ENCODE measurements around the gene INTU.

The INTU gene

GRCh38 chr4:127734976-127735375, 102.2 kb downstream of the INTU start:
- no peaks in the 10 kb centered on the region for H3K36me3 Mint-ChIP-seq (ENCODE audit: low read depth)
- no peaks in the 10 kb centered on the region for H3K27me3 Mint-ChIP-seq (ENCODE audit: low read depth)
- no peak overlapping the region for H3K4me3 Mint-ChIP-seq
- DNase-seq (ENCODE audit: low spot score), result no peak
- no peaks in the 10 kb centered on the region for H3K9me3 Mint-ChIP-seq
- H3K4me1 Mint-ChIP-seq (ENCODE audit: low read depth), result no peaks in the 10 kb centered on the region
- H3K27ac Mint-ChIP-seq, result no peak overlapping the region

- Mint-ChIP-seq H3K36me3 (ENCODE audit: low read depth) (no peaks in the 10 kb centered on the region), H3K27me3 (ENCODE audit: low read depth) (no peaks in the 10 kb centered on the region), H3K4me3 (no peak overlapping the region), H3K9me3 (no peaks in the 10 kb centered on the region), H3K27ac (no peak overlapping the region), H3K4me1 (ENCODE audit: low read depth) (no peaks in the 10 kb centered on the region)
- no peak for DNase-seq (ENCODE audit: low spot score)
These were observed 104.5 kb downstream of the INTU start for GRCh38 chr4:127737295-127737694.

GRCh38 chr4:127741247-127741646, 108.5 kb downstream of the INTU start:
- DNase-seq (ENCODE audit: low spot score), result no peak
- no peaks in the 10 kb centered on the region for H3K27me3 Mint-ChIP-seq (ENCODE audit: low read depth)
- H3K36me3 Mint-ChIP-seq (ENCODE audit: low read depth), result no peaks in the 10 kb centered on the region
- H3K9me3 Mint-ChIP-seq, result no peaks in the 10 kb centered on the region
- H3K4me3 Mint-ChIP-seq, result no peak overlapping the region
- no peaks in the 10 kb centered on the region for H3K4me1 Mint-ChIP-seq (ENCODE audit: low read depth)
- H3K27ac Mint-ChIP-seq, result no peak overlapping the region

- no peak for DNase-seq (ENCODE audit: low spot score)
- peaks cover 13% of the 10 kb centered on the region for H3K9me3 Mint-ChIP-seq
- no peak overlapping the region for H3K4me3 Mint-ChIP-seq
- no peaks in the 10 kb centered on the region for H3K36me3 Mint-ChIP-seq (ENCODE audit: low read depth)
- no peaks in the 10 kb centered on the region for H3K4me1 Mint-ChIP-seq (ENCODE audit: low read depth)
- no peak overlapping the region for H3K27ac Mint-ChIP-seq
- no peaks in the 10 kb centered on the region for H3K27me3 Mint-ChIP-seq (ENCODE audit: low read depth)
These were observed 115.1 kb downstream of the INTU start for GRCh38 chr4:127747883-127748282.

- Mint-ChIP-seq H3K27me3 (ENCODE audit: low read depth) (no peaks in the 10 kb centered on the region), H3K9me3 (peaks cover 13% of the 10 kb centered on the region), H3K4me1 (ENCODE audit: low read depth) (no peaks in the 10 kb centered on the region), H3K4me3 (no peak overlapping the region), H3K36me3 (ENCODE audit: low read depth) (no peaks in the 10 kb centered on the region), H3K27ac (no peak overlapping the region)
- DNase-seq (ENCODE audit: low spot score), result no peak
These were observed 116.2 kb downstream of the INTU start for GRCh38 chr4:127748957-127749356.

GRCh38 chr4:127756906-127757305, 124.1 kb downstream of the INTU start:
- H3K4me3 Mint-ChIP-seq, result no peak overlapping the region
- H3K27ac Mint-ChIP-seq, result no peak overlapping the region
- no peaks in the 10 kb centered on the region for H3K27me3 Mint-ChIP-seq (ENCODE audit: low read depth)
- no peaks in the 10 kb centered on the region for H3K9me3 Mint-ChIP-seq
- DNase-seq (ENCODE audit: low spot score), result no peak
- H3K36me3 Mint-ChIP-seq (ENCODE audit: low read depth), result no peaks in the 10 kb centered on the region
- H3K4me1 Mint-ChIP-seq (ENCODE audit: low read depth), result no peaks in the 10 kb centered on the region

- DNase-seq (ENCODE audit: low spot score), result no peak
- Mint-ChIP-seq H3K27me3 (ENCODE audit: low read depth) (no peaks in the 10 kb centered on the region), H3K27ac (no peak overlapping the region), H3K36me3 (ENCODE audit: low read depth) (no peaks in the 10 kb centered on the region), H3K9me3 (no peaks in the 10 kb centered on the region), H3K4me3 (no peak overlapping the region), H3K4me1 (ENCODE audit: low read depth) (no peaks in the 10 kb centered on the region)
These were observed 126.6 kb downstream of the INTU start for GRCh38 chr4:127759228-127759820.

- Mint-ChIP-seq H3K4me1 (ENCODE audit: low read depth) (no peaks in the 10 kb centered on the region), H3K9me3 (no peaks in the 10 kb centered on the region), H3K27me3 (ENCODE audit: low read depth) (peaks cover under 1% of the 10 kb centered on the region), H3K4me3 (no peak overlapping the region), H3K27ac (no peak overlapping the region), H3K36me3 (ENCODE audit: low read depth) (no peaks in the 10 kb centered on the region)
- DNase-seq (ENCODE audit: low spot score), result no peak
These were observed 127.1 kb downstream of the INTU start for GRCh38 chr4:127759893-127760292.

GRCh38 chr4:127771535-127772275, 138.9 kb downstream of the INTU start:
- peaks cover 6% of the 10 kb centered on the region for H3K4me1 Mint-ChIP-seq (ENCODE audit: low read depth)
- no peak overlapping the region for H3K4me3 Mint-ChIP-seq
- no peaks in the 10 kb centered on the region for H3K36me3 Mint-ChIP-seq (ENCODE audit: low read depth)
- no peaks in the 10 kb centered on the region for H3K9me3 Mint-ChIP-seq
- peaks cover 33% of the 10 kb centered on the region for H3K27me3 Mint-ChIP-seq (ENCODE audit: low read depth)
- no peak for DNase-seq (ENCODE audit: low spot score)
- no peak overlapping the region for H3K27ac Mint-ChIP-seq

- no peak for DNase-seq (ENCODE audit: low spot score)
- Mint-ChIP-seq H3K27me3 (ENCODE audit: low read depth) (peaks cover 41% of the 10 kb centered on the region), H3K36me3 (ENCODE audit: low read depth) (no peaks in the 10 kb centered on the region), H3K9me3 (no peaks in the 10 kb centered on the region), H3K4me1 (ENCODE audit: low read depth) (peaks cover 6% of the 10 kb centered on the region), H3K4me3 (no peak overlapping the region), H3K27ac (no peak overlapping the region)
These were observed 140.3 kb downstream of the INTU start for GRCh38 chr4:127772769-127773671.

- H3K27me3 Mint-ChIP-seq (ENCODE audit: low read depth), result peaks cover 57% of the 10 kb centered on the region
- H3K36me3 Mint-ChIP-seq (ENCODE audit: low read depth), result no peaks in the 10 kb centered on the region
- no peak overlapping the region for H3K27ac Mint-ChIP-seq
- no peaks in the 10 kb centered on the region for H3K9me3 Mint-ChIP-seq
- H3K4me1 Mint-ChIP-seq (ENCODE audit: low read depth), result peaks cover 6% of the 10 kb centered on the region
- no peak overlapping the region for H3K4me3 Mint-ChIP-seq
- no peak for DNase-seq (ENCODE audit: low spot score)
These were observed 143.1 kb downstream of the INTU start for GRCh38 chr4:127775843-127776242.

Measured in T-helper 2 cell treated with Interferon-gamma antibody and Interleukin-4, amounts not matched to agents 5 μg/mL and 100 μg/mL, for 36 hours (primary cell).